ENCODE measurements around the gene PALM.

DNA sequence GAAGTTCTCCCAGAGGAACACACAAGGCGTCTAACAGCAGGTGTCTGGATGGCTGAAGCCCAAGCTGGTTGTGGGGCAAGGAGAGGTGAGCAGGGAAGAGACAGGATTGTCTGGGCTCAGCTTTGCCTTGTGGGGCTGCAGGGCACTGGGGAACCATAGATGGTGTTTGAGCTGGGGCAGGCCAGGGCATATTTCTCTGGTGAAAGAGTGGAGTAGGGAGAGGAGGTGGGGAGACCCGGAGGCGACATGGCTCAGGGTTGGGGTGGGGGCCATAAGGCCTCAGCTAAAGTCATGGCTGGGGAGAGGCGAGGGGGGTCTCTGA is 5.4 kb upstream of the PALM start:
- TF ChIP-seq HDAC2 (IDR thresholded peaks at IDR 0.05) (no peak), MAFK (IDR thresholded peaks at IDR 0.05; ENCODE audit: partially characterized antibody) (no peak), CHD2 (IDR thresholded peaks at IDR 0.05; ENCODE audit: low read length, partially characterized antibody) (no peak), POLR2A (IDR thresholded peaks at IDR 0.05; ENCODE audit: low read length) (no peak)
- TF ChIP-seq, protein P1, sequence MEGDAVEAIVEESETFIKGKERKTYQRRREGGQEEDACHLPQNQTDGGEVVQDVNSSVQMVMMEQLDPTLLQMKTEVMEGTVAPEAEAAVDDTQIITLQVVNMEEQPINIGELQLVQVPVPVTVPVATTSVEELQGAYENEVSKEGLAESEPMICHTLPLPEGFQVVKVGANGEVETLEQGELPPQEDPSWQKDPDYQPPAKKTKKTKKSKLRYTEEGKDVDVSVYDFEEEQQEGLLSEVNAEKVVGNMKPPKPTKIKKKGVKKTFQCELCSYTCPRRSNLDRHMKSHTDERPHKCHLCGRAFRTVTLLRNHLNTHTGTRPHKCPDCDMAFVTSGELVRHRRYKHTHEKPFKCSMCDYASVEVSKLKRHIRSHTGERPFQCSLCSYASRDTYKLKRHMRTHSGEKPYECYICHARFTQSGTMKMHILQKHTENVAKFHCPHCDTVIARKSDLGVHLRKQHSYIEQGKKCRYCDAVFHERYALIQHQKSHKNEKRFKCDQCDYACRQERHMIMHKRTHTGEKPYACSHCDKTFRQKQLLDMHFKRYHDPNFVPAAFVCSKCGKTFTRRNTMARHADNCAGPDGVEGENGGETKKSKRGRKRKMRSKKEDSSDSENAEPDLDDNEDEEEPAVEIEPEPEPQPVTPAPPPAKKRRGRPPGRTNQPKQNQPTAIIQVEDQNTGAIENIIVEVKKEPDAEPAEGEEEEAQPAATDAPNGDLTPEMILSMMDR (IDR thresholded peaks at IDR 0.05), result no peak

Data from A549 (cell line).